ENCODE measurements around the gene GRAMD1C.
"Not testable (repeated sequence)": the region's sequence is repeated elsewhere in the genome, so short reads cannot be mapped to it uniquely, and the experiment has no call there.

GRAMD1C gene

GRCh38 chr3:113838631-113839209, at the start of gene GRAMD1C:
Gene GRAMD1C, plus strand, starts transcription at chr3:113838788. Its CDS starts 122 bp downstream, at chr3:113838910.
- DNase-seq: peak; percentile 87
- ATAC-seq: peak; percentile 98

DNA sequence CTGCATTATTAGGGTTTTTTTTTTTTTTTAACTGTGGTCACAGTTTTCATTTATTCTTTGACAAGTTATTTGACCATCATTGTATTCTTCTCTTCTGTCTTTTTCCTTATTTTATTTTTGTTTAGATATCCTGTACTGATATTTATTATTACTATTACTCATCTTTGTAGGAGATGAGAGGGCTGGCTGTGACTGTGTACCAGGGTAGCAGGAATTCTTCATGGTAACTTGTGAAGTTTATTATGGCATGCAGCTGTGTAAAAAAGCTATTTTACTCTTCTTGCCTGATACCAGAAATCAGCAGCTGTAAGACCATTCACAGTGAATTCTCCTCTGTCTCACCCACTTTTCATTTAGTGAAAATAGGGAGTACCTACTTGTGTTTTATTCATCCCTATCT, 47.2 kb upstream of the GRAMD1C start:
- ATAC-seq (no peak), DNase-seq (no peak)

DNA sequence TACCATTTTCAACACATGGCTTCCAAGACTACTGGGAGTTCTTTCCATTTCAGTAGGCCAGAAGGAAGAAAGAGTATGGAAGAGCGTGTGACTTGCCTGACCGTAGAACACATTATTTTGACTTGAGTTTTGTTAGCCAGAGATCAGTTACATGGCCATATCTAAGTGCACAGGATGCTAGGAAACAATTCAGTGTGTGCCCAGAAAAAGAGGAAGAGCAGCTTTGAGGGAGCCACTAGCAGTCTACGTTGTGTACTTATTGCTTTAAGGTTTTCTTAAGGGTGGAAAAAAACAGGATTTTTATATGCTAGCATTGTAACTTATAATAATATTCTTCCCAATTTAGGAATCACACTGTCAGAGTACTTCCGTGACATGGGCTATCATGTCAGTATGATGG, 44.1 kb upstream of the GRAMD1C start:
- DNase-seq (no peak), ATAC-seq (no peak)

- DNase-seq: no peak
- ATAC-seq: no peak
These were observed 42.9 kb upstream of the GRAMD1C start for GRCh38 chr3:113795693-113796092.

- DNase-seq (no peak), ATAC-seq (peak; percentile 28)
These were observed 35.7 kb upstream of the GRAMD1C start for GRCh38 chr3:113802795-113803455.

- no peak for ATAC-seq
- DNase-seq: no peak
These were observed 33.9 kb upstream of the GRAMD1C start for GRCh38 chr3:113804661-113805060.

DNA sequence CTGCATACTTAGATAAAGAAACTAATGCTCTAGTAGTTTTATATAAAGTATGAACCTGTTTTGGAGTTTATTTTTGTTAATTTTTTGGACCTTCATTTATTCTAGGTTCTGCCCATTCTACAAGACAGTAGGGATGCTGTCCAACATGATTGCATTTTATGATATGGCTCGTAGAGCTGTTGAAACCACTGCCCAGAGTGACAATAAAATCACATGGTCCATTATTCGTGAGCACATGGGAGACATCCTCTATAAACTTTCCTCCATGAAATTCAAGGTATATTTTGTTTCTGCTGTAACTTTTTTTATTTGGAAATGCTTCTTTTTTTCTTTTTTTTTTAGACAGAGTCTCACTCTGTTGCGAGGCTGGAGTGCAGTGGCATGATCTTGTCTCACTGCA, 33.3 kb upstream of the GRAMD1C start:
- ATAC-seq: no peak
- no peak for DNase-seq

DNA sequence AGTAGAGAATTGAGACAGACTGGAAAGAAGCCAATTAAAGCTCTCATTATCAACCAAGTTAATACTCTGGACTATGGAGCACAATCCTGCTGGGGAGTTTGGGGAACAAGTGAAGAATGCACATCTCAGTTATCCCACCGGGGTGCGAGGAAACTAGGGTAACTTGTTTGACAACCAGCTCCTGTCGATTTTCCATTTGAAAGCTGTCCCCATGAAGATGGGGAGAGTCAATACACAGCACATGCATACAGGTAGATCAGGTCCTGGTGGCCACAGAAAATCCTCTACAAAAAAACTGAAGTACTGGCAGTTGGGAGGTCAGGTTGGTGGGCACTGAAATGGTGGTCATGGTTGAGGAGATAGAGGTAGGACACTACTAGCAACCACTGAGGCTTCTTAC, 25.7 kb upstream of the GRAMD1C start:
- DNase-seq: no peak
- no peak for ATAC-seq

GRCh38 chr3:113819866-113820265, 18.7 kb upstream of the GRAMD1C start:
- ATAC-seq (no peak), DNase-seq (no peak)

DNA sequence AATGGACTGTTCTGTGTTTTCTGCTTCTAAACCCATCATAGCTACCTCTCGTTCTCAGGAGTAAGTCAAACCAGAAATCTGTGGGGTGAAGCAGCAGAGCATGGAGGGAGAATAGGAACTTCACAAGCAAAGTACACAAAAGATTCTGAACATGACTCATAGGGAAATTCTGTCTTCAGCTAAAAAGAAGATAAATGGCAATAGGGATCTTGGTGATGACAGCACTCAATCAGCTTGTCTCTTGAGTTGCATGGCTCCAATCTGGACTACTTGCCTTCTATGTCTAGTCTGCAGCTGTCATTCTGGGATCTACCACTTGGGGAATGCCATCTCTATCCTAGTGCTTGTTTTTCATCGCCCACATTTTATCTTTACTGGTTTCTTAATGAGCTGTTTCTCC, 13.5 kb upstream of the GRAMD1C start:
- DNase-seq (no peak), ATAC-seq (peak; percentile 32)

DNA sequence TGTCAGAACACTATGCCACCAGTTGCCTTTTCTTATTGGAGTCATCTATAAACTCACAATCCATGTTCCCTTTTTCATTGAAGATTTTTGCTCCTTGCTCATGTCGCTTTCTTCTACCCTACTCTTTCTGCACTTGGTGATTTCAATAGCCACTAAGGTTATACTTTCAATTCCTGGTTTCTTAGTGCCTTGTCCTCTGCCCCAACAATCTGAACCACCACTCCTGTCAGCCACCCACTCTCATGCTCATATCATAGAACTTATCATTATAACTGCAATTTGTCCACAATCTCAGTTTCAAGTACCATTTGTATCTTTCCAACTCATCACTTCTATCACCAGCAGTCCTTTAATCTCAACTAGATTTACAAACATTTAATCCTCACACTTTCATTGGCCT, 10.0 kb upstream of the GRAMD1C start:
- DNase-seq: no peak
- no peak for ATAC-seq

DNA sequence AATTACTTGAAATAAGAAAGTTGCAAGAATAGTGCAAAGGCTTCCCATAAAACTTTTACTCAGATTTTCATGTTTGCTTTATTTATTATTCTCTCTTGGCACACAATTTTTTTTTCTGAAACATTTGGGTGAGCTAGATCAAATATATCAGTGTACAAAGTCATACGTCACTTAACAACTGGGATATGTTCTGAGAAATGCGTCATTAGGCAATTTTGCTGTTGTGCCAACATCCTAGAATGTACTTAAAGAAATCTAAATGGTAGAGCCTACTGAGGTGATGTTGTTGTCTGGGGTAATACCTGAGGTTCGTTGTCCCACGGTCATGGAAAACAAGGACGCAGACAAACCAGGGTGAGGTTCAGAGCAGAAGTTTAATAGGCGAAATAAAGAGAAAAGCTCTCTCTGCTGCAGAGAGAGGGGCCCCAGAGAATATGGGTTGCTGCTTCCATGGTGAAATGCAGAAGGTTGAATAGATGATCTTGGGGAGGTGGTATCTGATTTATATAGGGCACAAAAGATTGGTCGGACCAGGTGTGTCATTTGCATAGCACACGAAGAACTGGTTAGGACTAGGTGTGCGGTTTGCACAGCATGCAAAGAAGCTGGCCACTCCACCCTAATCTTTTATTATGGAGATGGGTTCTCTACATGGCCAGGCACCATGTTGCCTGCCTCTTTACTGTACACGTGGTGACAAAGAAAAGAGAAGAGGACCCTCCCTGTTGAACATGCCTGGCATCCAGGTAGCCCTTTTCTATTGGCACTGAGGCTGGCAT, 8.8 kb upstream of the GRAMD1C start:
- ATAC-seq (no peak), DNase-seq (no peak)

DNA sequence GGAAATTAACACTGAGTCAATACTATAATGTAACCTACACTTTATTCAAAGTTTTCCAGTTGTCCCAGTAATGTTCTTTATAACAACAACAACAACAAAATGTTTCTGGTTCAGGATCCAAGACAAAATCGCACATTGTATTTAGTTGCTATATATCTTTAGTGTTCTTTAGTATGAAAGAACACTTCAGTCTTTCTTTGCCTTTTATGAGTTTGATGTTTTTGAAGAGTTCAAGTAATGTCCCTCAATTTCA, 7.6 kb upstream of the GRAMD1C start:
- DNase-seq (no peak), ATAC-seq (no peak)

DNA sequence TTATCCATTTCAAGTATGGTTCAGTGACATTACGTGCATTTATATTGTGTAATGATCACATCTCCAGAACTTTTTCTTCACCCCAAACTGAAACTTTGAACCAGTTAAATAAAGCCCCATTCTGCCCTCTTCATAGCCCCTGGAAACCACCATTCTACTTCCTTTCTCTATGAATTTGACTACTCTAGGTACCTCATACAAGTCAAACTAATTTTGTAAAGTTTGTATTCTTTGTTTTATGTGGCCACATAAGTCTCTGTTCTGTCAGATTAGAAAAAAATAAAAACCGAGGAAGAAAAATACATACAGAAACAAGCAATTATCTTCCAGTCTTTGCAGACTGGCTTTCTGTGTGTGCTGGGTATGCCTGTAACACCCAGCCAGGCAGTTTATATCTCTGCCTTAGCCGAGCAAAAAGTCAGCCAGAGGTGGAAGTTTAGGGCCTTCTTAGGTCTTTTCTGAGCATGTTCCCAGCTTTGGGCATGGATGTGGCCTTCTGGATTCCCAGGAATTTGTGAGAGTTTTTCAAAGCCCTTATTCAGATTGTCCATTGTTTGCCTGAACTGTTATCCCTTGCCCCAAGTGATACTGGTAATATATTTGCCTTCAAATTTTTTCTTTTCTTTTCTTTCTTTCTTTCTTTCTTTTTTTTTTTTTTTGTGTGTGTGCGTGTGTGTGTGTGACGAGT, 6.0 kb upstream of the GRAMD1C start:
- no peak for DNase-seq
- peak; percentile 28 for ATAC-seq

- DNase-seq: no peak
- ATAC-seq: no peak
These were observed 3.6 kb upstream of the GRAMD1C start for GRCh38 chr3:113834983-113835382.

- ATAC-seq: no peak
- DNase-seq: no peak
These were observed 963 bp downstream of the GRAMD1C start for GRCh38 chr3:113839551-113839950.

DNA sequence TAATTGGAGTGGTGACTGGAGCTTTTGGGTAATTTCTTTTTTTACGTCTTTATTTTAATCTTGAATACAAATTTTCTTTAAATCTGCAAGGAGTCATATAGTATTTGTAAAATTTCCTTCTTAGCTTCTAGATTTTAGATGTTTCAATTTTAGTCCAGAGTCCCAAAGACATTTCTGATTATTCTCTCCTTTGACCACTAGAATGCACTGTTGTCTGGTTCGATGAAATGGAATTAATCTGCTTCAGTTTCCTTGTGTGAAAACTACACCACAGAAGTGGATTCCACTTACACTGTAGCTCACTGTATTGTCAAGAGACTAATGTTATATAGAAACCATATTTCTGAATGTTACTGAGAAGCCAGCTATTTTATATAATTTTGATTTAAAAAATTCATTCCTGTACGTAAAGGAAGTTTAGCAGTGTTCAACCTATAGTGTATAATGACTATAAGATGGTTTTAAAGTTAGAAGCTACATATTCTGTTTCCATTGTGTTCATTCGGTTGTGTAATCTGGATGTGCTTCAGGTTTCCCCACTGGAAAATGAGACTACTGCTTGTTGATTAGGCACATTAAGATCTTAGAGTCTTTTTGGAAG, 6.1 kb downstream of the GRAMD1C start:
- DNase-seq (no peak), ATAC-seq (no peak)

DNA sequence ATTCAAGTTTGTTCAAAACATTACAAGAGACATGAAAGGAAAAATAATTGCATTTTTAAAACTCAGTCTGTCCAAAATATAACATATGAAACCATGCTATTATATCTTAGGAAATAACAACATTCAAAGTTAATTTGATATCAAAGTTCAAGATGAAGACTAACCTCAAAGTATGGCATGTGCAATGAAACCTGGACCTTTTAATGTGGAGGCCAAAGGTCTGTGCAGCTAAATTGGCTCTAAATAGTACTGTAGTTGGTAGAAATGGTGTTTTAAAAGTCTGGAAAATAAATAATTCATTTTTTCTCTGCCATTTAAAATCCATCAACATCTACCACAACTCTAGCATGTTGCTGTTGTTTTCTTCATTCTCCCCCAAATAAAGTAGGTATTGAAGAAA, 8.7 kb downstream of the GRAMD1C start:
- DNase-seq (no peak), ATAC-seq (no peak)

- ATAC-seq: no peak
- no peak for DNase-seq
These were observed 9.3 kb downstream of the GRAMD1C start for GRCh38 chr3:113847664-113848461.

GRCh38 chr3:113849071-113849470, 10.5 kb downstream of the GRAMD1C start:
- DNase-seq, ATAC-seq: not testable (repeated sequence)

GRCh38 chr3:113849841-113850240, 11.3 kb downstream of the GRAMD1C start:
- not testable (repeated sequence) for DNase-seq, ATAC-seq

GRCh38 chr3:113850391-113850790, 11.8 kb downstream of the GRAMD1C start:
- ATAC-seq, DNase-seq: not testable (repeated sequence)

All from stimulated activated naive CD8-positive, alpha-beta T cell treated with anti-CD3 and anti-CD28 coated beads, Interleukin-15, Interleukin-2, amounts not matched to agents 100 U/mL and 50 U/mL, for 24 hours (primary cell).